Tibial nerve (tissue), 4 donors: ENCODE data around the gene TIAM1.

Experiments
- EP300 ChIP-seq, 2 donors: sonication (generic); formaldehyde crosslinking; IDR thresholded peaks; one replicate each; pipeline ENCODE4 v1.6.1; 2017; ENCODE audit warnings: antibody characterized with exemption in 2 of 2, mild to moderate bottlenecking in 1 of 2
- POLR2A ChIP-seq, 2 donors: fragments of 450-650 bp; IDR thresholded peaks; one replicate each; pipeline ENCODE4 v1.6.1; 2017; ENCODE audit warnings: antibody characterized with exemption in 2 of 2, mild to moderate bottlenecking in 2 of 2, moderate library complexity in 2 of 2
- TF ChIP-seq, protein P1 (sequence below), 5 experiments: fragments of 200-600 bp in 3 of 5; fragments of 450-650 bp in 2 of 5; sonication (generic) in 3 of 5; IDR thresholded peaks; one replicate each; pipeline ENCODE4 v1.5.1; 2016 to 2019; ENCODE audit warnings: antibody characterized with exemption in 5 of 5, mild to moderate bottlenecking in 3 of 5, moderate library complexity in 2 of 5

DNA sequence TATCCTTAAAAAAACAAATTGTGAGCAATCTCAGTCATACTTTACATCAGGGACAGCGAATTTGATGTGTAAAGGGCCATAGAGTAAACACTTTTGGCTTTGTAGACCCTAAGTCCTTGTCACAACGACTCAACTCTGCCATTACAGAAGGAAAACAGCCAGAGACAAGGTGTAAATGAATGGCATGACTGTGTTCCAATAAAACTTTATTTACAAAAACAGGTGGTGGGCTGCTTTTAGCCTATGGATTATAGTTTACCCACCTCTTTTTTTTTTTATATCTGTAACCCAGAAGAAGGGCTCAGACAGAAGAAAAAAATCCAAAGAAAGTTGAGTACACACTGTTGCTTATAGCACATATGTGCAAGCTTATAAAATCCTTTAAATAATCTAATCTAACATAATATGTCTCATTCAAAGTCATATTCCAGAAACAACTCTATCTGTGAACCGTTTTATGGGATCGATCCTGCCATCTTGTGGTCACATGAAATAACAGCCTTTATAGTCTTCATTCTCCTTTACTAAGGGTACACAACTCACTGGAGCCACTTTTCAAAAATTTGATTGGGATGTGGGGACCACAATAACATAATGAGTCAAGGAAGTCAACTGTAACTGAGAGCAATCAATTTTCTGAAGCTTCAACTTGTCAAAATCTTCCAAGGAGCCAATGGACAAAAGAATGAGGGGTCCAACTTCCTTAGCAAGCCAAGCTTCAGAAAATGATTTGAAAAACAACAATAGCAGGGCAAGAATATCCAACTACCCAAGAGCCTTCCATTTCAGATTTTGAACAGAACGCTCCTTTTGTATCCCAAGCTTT, 163.6 kb downstream of the TIAM1 start:
- TF ChIP-seq, protein P1, sequence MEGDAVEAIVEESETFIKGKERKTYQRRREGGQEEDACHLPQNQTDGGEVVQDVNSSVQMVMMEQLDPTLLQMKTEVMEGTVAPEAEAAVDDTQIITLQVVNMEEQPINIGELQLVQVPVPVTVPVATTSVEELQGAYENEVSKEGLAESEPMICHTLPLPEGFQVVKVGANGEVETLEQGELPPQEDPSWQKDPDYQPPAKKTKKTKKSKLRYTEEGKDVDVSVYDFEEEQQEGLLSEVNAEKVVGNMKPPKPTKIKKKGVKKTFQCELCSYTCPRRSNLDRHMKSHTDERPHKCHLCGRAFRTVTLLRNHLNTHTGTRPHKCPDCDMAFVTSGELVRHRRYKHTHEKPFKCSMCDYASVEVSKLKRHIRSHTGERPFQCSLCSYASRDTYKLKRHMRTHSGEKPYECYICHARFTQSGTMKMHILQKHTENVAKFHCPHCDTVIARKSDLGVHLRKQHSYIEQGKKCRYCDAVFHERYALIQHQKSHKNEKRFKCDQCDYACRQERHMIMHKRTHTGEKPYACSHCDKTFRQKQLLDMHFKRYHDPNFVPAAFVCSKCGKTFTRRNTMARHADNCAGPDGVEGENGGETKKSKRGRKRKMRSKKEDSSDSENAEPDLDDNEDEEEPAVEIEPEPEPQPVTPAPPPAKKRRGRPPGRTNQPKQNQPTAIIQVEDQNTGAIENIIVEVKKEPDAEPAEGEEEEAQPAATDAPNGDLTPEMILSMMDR (IDR thresholded peaks at IDR 0.05) = peak; percentile 49 to 69 (median 56)
- TF ChIP-seq POLR2A (IDR thresholded peaks at IDR 0.05) = no peak
- no peak for TF ChIP-seq EP300 (IDR thresholded peaks at IDR 0.05)
